ENCODE results near the gene A2M. TPM values are rescaled to one million over a fixed set of nuclear protein-coding genes. Genes with fewer than 3 reads are reported as not detected.
A peak's percentile ranks its signal among the peaks of the same experiment; 100 is the strongest.

Gene A2M
- total RNA-seq, 8 experiments from 2014 or later, result 0.38 to 223 (median 1.0) TPM; not detected in 1

GRCh38 chr12:9032202-9032964 lies 83.3 kb downstream of the A2M start:
- H3K27ac ChIP-seq, result no peak overlapping the region
- peak in 1 of 8 experiments; percentile 23 for ATAC-seq (replicated peaks in 6 of 8)
- H3K4me3 ChIP-seq, result no peak overlapping the region
- in situ Hi-C loops (cut with MboI; ENCODE audit: low pct_unique_long_range_greater_than_20kb in 2 of 9, low sequenced_read_pairs in 9 of 9, unreplicated experiment in 9 of 9), result loop anchor here in 4 of 9 experiments (10.0 to 25.0 kb wide), 4 partner anchors 78 to 495 kb away; partner anchors contain the start of genes RIMKLB (in 2 of the 4), CLEC4E (in 1 of the 4) and MFAP5 (in 1 of the 4)
- WGBS, 10 experiments, result 20 to 100% (median 87%) methylated on average over 1 to 5 of the region's 5 CpGs; no CpG with 5 or more reads in 1 of the 10 experiments
- no peaks in the 10 kb centered on the region for H3K4me1 ChIP-seq (replicated peaks in 1 of 2)

DNA sequence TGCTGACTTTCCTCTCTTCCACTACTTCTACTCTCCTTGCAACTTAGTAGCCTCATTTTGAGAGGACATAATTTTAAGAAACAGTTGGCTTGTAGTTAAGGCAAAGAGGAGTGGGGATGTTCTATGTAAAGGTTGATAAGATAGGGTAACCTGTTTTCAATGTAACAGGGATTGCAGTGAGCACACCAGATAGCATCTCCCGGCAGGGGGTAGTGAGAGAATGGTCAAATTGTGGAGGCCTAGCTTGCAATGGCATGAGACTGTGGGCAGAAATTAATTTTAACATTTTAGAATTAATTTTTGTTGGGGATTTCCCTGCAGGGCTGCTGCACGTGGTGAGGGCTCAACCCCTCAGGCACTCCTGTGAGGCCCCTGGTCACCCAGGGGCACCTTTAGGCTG lies 84.9 kb downstream of the A2M start:
- Histone ChIP-seq H3K4me1 (replicated peaks in 1 of 2) (no peaks in the 10 kb centered on the region), H3K27ac (no peak overlapping the region), H3K4me3 (no peak overlapping the region)
- 17 to 80% (median 70%) methylated on average over 1 to 2 of the region's 2 CpGs; no CpG with 5 or more reads in 5 of the 10 experiments for WGBS, 10 experiments
- no peak for ATAC-seq (replicated peaks in 6 of 8)
- in situ Hi-C loops (cut with MboI; ENCODE audit: low pct_unique_long_range_greater_than_20kb in 2 of 9, low sequenced_read_pairs in 9 of 9, unreplicated experiment in 9 of 9), result loop anchor here in 4 of 9 experiments (10.0 to 25.0 kb wide), 4 partner anchors 76 to 493 kb away; partner anchors contain the start of genes RIMKLB (in 2 of the 4), CLEC4E (in 1 of the 4) and MFAP5 (in 1 of the 4)

DNA sequence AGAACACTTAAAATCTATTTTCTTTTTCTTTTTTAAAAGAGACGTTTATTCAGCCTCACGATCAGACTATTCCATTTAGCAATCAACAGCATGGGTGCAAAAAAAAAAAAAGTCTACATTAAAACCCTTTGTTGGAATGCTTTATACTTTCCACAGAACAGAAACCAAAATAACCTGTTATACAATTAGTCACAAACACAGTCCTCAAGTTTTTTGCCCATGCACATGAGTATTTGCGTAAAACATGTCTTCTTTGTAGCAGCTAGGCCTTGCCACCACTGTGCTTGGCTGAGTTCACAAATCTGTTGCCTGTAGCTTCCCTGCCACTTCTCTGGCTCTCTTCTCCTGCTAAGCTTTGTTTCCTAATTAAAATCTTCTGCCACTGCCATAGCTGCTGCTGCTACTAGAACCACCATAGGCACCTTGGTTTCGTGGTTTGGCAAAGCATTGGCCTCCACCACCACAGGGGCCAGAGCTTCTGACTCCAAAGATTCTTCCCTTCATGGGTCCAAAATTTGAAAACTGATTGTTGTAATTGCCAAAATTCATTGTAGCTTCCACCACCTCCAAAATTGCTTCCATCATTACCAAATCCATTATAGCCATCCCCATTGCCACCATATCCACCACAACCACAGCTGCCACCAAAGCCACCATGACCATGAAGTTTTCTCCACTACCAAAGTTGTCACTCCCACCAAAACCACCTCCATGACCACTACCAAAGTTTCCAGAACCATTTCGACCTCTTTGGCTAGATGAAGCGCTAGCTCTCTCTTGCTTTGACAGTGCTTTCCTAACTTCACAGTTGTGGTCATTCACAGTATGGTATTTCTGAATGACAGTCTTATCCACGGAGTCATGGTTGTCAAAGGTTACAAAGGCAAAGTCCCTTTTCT lies 88.3 kb downstream of the A2M start:
- WGBS, 10 experiments, result 43 to 100% (median 89%) methylated on average over 1 to 6 of the region's 7 CpGs; no CpG with 5 or more reads in 1 of the 10 experiments
- in situ Hi-C loops (cut with MboI; ENCODE audit: low pct_unique_long_range_greater_than_20kb in 2 of 9, low sequenced_read_pairs in 9 of 9, unreplicated experiment in 9 of 9), result loop anchor here in 3 of 9 experiments (25.0 kb wide), 3 partner anchors 340 to 490 kb away; partner anchors contain the start of genes RIMKLB (in 2 of the 3), CLEC4E (in 1 of the 3) and MFAP5 (in 1 of the 3)
- no peak for ATAC-seq (replicated peaks in 6 of 8)
- Histone ChIP-seq H3K4me3 (no peak overlapping the region), H3K4me1 (replicated peaks in 1 of 2) (no peaks in the 10 kb centered on the region), H3K27ac (no peak overlapping the region)

GRCh38 chr12:9024512-9024911 lies 91.2 kb downstream of the A2M start:
- H3K4me1 ChIP-seq (replicated peaks in 1 of 2), result no peaks in the 10 kb centered on the region
- no peak overlapping the region for H3K4me3 ChIP-seq
- no peak for ATAC-seq (replicated peaks in 6 of 8)
- H3K27ac ChIP-seq, result no peak overlapping the region
- in situ Hi-C loops (cut with MboI; ENCODE audit: low pct_unique_long_range_greater_than_20kb in 2 of 9, low sequenced_read_pairs in 9 of 9, unreplicated experiment in 9 of 9), result no loop called here
- WGBS, 10 experiments, result 19 to 100% (median 89%) methylated on average over 1 to 2 of the region's 2 CpGs

GRCh38 chr12:9022592-9022991 lies 93.1 kb downstream of the A2M start:
- Histone ChIP-seq H3K4me1 (replicated peaks in 1 of 2) (no peaks in the 10 kb centered on the region), H3K4me3 (no peak overlapping the region), H3K27ac (no peak overlapping the region)
- WGBS, 10 experiments, result 20 to 100% (median 83%) methylated on average over 1 to 2 of the region's 2 CpGs; no CpG with 5 or more reads in 3 of the 10 experiments
- no peak for ATAC-seq (replicated peaks in 6 of 8)
- in situ Hi-C loops (cut with MboI; ENCODE audit: low pct_unique_long_range_greater_than_20kb in 2 of 9, low sequenced_read_pairs in 9 of 9, unreplicated experiment in 9 of 9), result no loop called here

Other genes with a start within 250 kb of the A2M start
- gene PHC1, start 201.4 kb downstream of the A2M start, total RNA-seq, result 10 to 100 TPM in 7 of 8 experiments, 1 to 10 TPM in 1; 4.0 to 53.6 (median 43.0) TPM
- gene M6PR, start 166.3 kb downstream of the A2M start, total RNA-seq, result 100 to 1,000 TPM in 2 of 8 experiments, 10 to 100 TPM in 6; 52.7 to 169 (median 85.4) TPM
- 1 to 10 TPM; 3.0 to 7.5 (median 4.7) TPM for gene KLRG1, start 126.4 kb downstream of the A2M start, total RNA-seq
- 1 to 10 TPM in 2 of 8 experiments, under 1 TPM in 5, not detected in 1; 0.08 to 1.6 (median 0.43) TPM for gene PZP, start 92.5 kb upstream of the A2M start, total RNA-seq

Data from motor neuron (in vitro differentiated cells).